IPS-18a (cell line): ENCODE results near the gene ANGPT4.

Experiments
- H3K27ac ChIP-seq: one replicate; pipeline ENCODE4 v1.5.1; 2013; ENCODE audit warnings: low read length
- H3K27me3 ChIP-seq: one replicate; pipeline ENCODE4 v1.6.1; 2013; ENCODE audit warnings: mild to moderate bottlenecking, low read length; ENCODE audit not compliant: control insufficient read depth, insufficient read depth
- H3K36me3 ChIP-seq: one replicate; pipeline ENCODE4 v1.6.1; 2013; ENCODE audit warnings: low read depth, low read length; ENCODE audit not compliant: control insufficient read depth
- H3K4me1 ChIP-seq: one replicate; pipeline ENCODE4 v1.6.1; 2013; ENCODE audit warnings: low read depth, low read length; ENCODE audit not compliant: control insufficient read depth
- H3K4me3 ChIP-seq: one replicate; pipeline ENCODE4 v1.5.1; 2013; ENCODE audit warnings: low read length
- H3K9ac ChIP-seq: one replicate; pipeline ENCODE4 v1.6.1; 2013; ENCODE audit warnings: mild to moderate bottlenecking, low read length, moderate library complexity
- H3K9me3 ChIP-seq: one replicate; pipeline ENCODE4 v1.6.1; 2013; ENCODE audit warnings: low read depth, low read length; ENCODE audit not compliant: control insufficient read depth

Gene ANGPT4

DNA sequence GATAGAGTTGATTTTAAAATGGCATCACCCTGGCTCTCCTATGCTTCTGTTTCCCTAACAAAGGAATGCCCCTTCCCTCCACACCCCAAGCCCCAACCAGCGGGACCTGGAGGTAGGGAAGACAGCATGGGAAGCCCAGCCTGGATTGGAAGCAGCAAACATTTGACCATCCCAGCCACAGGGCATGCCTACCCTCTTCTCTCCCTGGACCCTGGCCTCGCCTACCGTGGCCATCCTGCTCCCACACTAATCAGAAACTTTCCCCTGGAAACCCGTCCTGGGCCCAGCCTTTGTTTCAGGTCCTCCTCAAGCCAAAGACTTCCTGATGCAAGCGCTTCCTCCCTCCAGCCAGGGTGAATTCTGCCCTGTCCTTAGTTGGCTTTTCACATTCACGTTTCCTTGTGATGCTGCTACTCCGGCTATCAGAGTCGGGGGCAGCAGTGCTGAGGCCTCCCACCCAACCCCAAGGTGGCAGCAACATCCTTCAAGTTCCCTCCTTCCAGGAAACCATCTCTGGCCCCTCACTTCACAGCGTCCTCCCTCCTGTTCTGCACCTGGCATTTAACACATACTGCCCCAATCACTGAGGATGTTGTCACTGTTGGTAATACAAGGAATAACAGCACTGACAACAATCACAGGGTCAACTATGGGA is 18.2 kb upstream of the ANGPT4 start:
- Histone ChIP-seq H3K4me3 (no peak overlapping the region), H3K9me3 (peaks cover 24% of the 10 kb centered on the region), H3K36me3 (no peaks in the 10 kb centered on the region), H3K27ac (no peak overlapping the region), H3K9ac (no peak overlapping the region), H3K4me1 (no peaks in the 10 kb centered on the region), H3K27me3 (no peaks in the 10 kb centered on the region)

DNA sequence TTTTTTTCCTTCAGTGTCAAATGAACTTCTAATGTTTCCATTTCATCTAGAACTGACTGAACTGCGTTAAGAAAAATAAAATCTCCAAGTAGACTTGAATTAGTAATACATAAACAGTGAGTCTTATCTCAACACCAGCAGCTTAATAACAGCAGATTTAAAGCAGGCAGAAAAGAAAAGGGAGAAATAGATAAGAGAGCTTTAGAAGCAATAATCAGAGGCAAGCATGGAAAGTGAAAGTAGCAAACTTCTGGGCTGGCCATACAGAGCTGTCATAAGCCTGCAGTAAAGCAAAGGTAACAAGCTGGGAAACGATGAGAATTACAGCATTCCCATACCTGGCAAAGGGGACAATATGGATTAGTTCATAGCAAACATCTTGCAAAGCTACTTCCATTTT is 16.9 kb upstream of the ANGPT4 start:
- H3K9me3 ChIP-seq, result peaks cover 26% of the 10 kb centered on the region
- H3K27me3 ChIP-seq, result no peaks in the 10 kb centered on the region
- no peak overlapping the region for H3K4me3 ChIP-seq
- no peak overlapping the region for H3K27ac ChIP-seq
- H3K4me1 ChIP-seq, result no peaks in the 10 kb centered on the region
- no peaks in the 10 kb centered on the region for H3K36me3 ChIP-seq
- H3K9ac ChIP-seq, result no peak overlapping the region

GRCh38 chr20:931401-931800 is 15.3 kb upstream of the ANGPT4 start:
- H3K4me3 ChIP-seq, result no peak overlapping the region
- H3K27me3 ChIP-seq, result no peaks in the 10 kb centered on the region
- H3K4me1 ChIP-seq, result no peaks in the 10 kb centered on the region
- no peaks in the 10 kb centered on the region for H3K36me3 ChIP-seq
- H3K9me3 ChIP-seq, result peaks cover 26% of the 10 kb centered on the region
- H3K9ac ChIP-seq, result no peak overlapping the region
- no peak overlapping the region for H3K27ac ChIP-seq

DNA sequence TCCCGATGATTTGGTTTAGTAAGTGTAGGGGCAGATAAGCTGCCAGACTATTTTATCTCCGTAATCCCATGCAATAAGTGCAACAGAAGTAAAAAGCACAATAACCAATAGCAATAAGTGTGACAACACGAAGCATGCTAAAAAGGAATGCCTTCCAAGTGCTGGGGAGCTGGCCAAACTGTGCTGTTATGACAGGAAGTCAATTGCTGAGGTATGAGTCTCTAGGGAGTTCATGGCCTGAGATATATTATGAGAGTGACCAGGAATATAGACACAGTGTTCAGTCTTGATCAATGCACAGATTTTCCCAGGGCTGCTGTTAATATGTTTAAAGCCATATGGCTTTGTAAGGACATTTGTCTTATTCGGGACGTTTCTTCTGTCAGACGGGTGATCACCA is 10.5 kb upstream of the ANGPT4 start:
- H3K4me1 ChIP-seq, result no peaks in the 10 kb centered on the region

GRCh38 chr20:925516-925915 is 9.4 kb upstream of the ANGPT4 start:
- Histone ChIP-seq H3K9me3 (peaks cover 12% of the 10 kb centered on the region), H3K36me3 (no peaks in the 10 kb centered on the region), H3K4me1 (no peaks in the 10 kb centered on the region), H3K4me3 (no peak overlapping the region), H3K9ac (no peak overlapping the region), H3K27ac (no peak overlapping the region), H3K27me3 (no peaks in the 10 kb centered on the region)

More for the DNA sequence above, 10.5 kb upstream of the ANGPT4 start:
- no peaks in the 10 kb centered on the region for H3K36me3 ChIP-seq
- H3K27ac ChIP-seq, result no peak overlapping the region
- H3K9me3 ChIP-seq, result peaks cover 22% of the 10 kb centered on the region
- no peaks in the 10 kb centered on the region for H3K27me3 ChIP-seq
- H3K4me3 ChIP-seq, result no peak overlapping the region
- no peak overlapping the region for H3K9ac ChIP-seq

DNA sequence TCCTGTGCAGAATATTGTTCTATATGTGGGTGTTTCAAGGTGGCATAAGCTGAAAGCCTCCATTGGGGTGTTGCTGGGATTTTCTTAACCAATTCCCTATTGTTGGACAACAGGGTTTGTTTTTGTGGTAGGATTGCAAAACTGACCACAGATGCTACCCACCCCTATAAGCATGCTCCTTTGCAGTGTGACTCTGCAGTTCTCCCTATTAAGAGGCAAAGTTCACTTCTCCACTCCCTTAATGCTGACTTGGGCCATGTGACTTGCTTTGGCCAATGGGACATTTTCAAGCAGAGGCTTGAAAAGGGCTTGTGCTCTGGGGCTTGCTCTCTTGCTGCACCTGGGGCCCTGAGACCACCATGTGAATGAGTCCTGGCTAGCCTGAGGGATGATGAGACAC is 8.5 kb upstream of the ANGPT4 start:
- no peak overlapping the region for H3K4me3 ChIP-seq

DNA sequence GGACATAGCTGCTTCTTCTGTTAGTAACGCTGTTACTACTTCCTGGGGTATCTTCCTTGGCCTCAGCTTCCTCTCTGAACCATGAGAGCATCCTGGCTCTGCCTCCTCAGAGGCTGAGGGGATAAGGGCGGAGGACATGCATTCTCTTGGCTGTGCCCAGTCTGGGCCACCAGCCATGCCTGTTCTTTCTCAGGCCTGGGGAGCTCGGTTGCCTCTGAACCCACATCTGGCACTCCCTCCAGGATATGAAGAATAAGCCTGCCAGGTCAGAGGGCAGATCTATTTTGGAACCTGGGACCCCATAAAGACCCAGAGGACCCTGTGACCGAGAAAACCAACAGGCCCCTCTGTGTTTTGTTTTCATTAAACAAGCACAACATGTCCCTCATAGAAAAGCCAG is 6.6 kb upstream of the ANGPT4 start:
- Histone ChIP-seq H3K27ac (no peak overlapping the region), H3K4me1 (no peaks in the 10 kb centered on the region), H3K9me3 (no peaks in the 10 kb centered on the region), H3K27me3 (no peaks in the 10 kb centered on the region), H3K36me3 (no peaks in the 10 kb centered on the region), H3K9ac (no peak overlapping the region), H3K4me3 (no peak overlapping the region)

More for the DNA sequence above, 8.5 kb upstream of the ANGPT4 start:
- Histone ChIP-seq H3K9ac (no peak overlapping the region), H3K36me3 (no peaks in the 10 kb centered on the region), H3K9me3 (peaks cover 5% of the 10 kb centered on the region), H3K27ac (no peak overlapping the region), H3K4me1 (no peaks in the 10 kb centered on the region), H3K27me3 (no peaks in the 10 kb centered on the region)

GRCh38 chr20:921068-921467 is 4.9 kb upstream of the ANGPT4 start:
- Histone ChIP-seq H3K4me1 (peaks cover 6% of the 10 kb centered on the region), H3K27me3 (no peaks in the 10 kb centered on the region), H3K9ac (no peak overlapping the region), H3K4me3 (no peak overlapping the region), H3K36me3 (no peaks in the 10 kb centered on the region), H3K27ac (no peak overlapping the region), H3K9me3 (no peaks in the 10 kb centered on the region)

GRCh38 chr20:920311-920710 is 4.2 kb upstream of the ANGPT4 start:
- H3K9me3 ChIP-seq, result no peaks in the 10 kb centered on the region
- H3K27ac ChIP-seq, result no peak overlapping the region
- no peak overlapping the region for H3K4me3 ChIP-seq
- H3K36me3 ChIP-seq, result no peaks in the 10 kb centered on the region
- no peaks in the 10 kb centered on the region for H3K27me3 ChIP-seq
- peaks cover 6% of the 10 kb centered on the region for H3K4me1 ChIP-seq
- no peak overlapping the region for H3K9ac ChIP-seq

GRCh38 chr20:919491-919916 is 3.4 kb upstream of the ANGPT4 start:
- Histone ChIP-seq H3K9me3 (no peaks in the 10 kb centered on the region), H3K27me3 (no peaks in the 10 kb centered on the region), H3K36me3 (no peaks in the 10 kb centered on the region)

GRCh38 chr20:917416-917815 is 1.3 kb upstream of the ANGPT4 start:
- no peaks in the 10 kb centered on the region for H3K36me3 ChIP-seq
- no peak overlapping the region for H3K4me3 ChIP-seq
- H3K9me3 ChIP-seq, result no peaks in the 10 kb centered on the region
- no peaks in the 10 kb centered on the region for H3K27me3 ChIP-seq
- H3K4me1 ChIP-seq, result peaks cover 6% of the 10 kb centered on the region
- no peak overlapping the region for H3K27ac ChIP-seq
- H3K9ac ChIP-seq, result no peak overlapping the region

More at GRCh38 chr20:919491-919916, 3.4 kb upstream of the ANGPT4 start:
- no peak overlapping the region for H3K9ac ChIP-seq
- peaks cover 6% of the 10 kb centered on the region for H3K4me1 ChIP-seq
- H3K27ac ChIP-seq, result no peak overlapping the region
- H3K4me3 ChIP-seq, result no peak overlapping the region

- no peaks in the 10 kb centered on the region for H3K36me3 ChIP-seq
- no peaks in the 10 kb centered on the region for H3K9me3 ChIP-seq
- peaks cover 6% of the 10 kb centered on the region for H3K4me1 ChIP-seq
- H3K27ac ChIP-seq, result no peak overlapping the region
- H3K4me3 ChIP-seq, result no peak overlapping the region
- no peak overlapping the region for H3K9ac ChIP-seq
- no peaks in the 10 kb centered on the region for H3K27me3 ChIP-seq
Observed at GRCh38 chr20:916825-917224, 691 bp upstream of the ANGPT4 start.
